ENCODE data around the gene P3H2.
A peak's percentile ranks its signal among the peaks of the same experiment; 100 is the strongest.

Gene P3H2

GRCh38 chr3:189948724-189949045, 172.0 kb downstream of the P3H2 start:
- DNase-seq (ENCODE audit: low spot score) = no peak
- Mint-ChIP-seq H3K4me3 (no peak overlapping the region), H3K9me3 (no peaks in the 10 kb centered on the region), H3K4me1 (ENCODE audit: low read depth) (peaks cover 3% of the 10 kb centered on the region), H3K27me3 (ENCODE audit: low read depth) (peaks cover 8% of the 10 kb centered on the region), H3K36me3 (ENCODE audit: low read depth) (no peaks in the 10 kb centered on the region), H3K27ac (no peak overlapping the region)

- H3K27ac Mint-ChIP-seq = no peak overlapping the region
- DNase-seq (ENCODE audit: low spot score) = no peak
- no peaks in the 10 kb centered on the region for H3K36me3 Mint-ChIP-seq (ENCODE audit: low read depth)
- H3K9me3 Mint-ChIP-seq = no peaks in the 10 kb centered on the region
- H3K27me3 Mint-ChIP-seq (ENCODE audit: low read depth) = peaks cover 7% of the 10 kb centered on the region
- no peak overlapping the region for H3K4me3 Mint-ChIP-seq
- H3K4me1 Mint-ChIP-seq (ENCODE audit: low read depth) = peaks cover 3% of the 10 kb centered on the region
These were observed 172.6 kb downstream of the P3H2 start for GRCh38 chr3:189947948-189948723.

- no peaks in the 10 kb centered on the region for H3K36me3 Mint-ChIP-seq (ENCODE audit: low read depth)
- no peak overlapping the region for H3K27ac Mint-ChIP-seq
- no peak overlapping the region for H3K4me3 Mint-ChIP-seq
- no peak for DNase-seq (ENCODE audit: low spot score)
- peaks cover 3% of the 10 kb centered on the region for H3K4me1 Mint-ChIP-seq (ENCODE audit: low read depth)
- H3K27me3 Mint-ChIP-seq (ENCODE audit: low read depth) = peaks cover 3% of the 10 kb centered on the region
- no peaks in the 10 kb centered on the region for H3K9me3 Mint-ChIP-seq
These were observed 173.6 kb downstream of the P3H2 start for GRCh38 chr3:189947068-189947467.

GRCh38 chr3:189945935-189946709, 174.6 kb downstream of the P3H2 start:
- no peak overlapping the region for H3K4me3 Mint-ChIP-seq
- no peaks in the 10 kb centered on the region for H3K27me3 Mint-ChIP-seq (ENCODE audit: low read depth)
- no peak overlapping the region for H3K27ac Mint-ChIP-seq
- H3K36me3 Mint-ChIP-seq (ENCODE audit: low read depth) = no peaks in the 10 kb centered on the region
- DNase-seq (ENCODE audit: low spot score) = no peak
- H3K4me1 Mint-ChIP-seq (ENCODE audit: low read depth) = peaks cover 3% of the 10 kb centered on the region
- H3K9me3 Mint-ChIP-seq = no peaks in the 10 kb centered on the region

- no peaks in the 10 kb centered on the region for H3K36me3 Mint-ChIP-seq (ENCODE audit: low read depth)
- H3K27me3 Mint-ChIP-seq (ENCODE audit: low read depth) = no peaks in the 10 kb centered on the region
- H3K27ac Mint-ChIP-seq = no peak overlapping the region
- H3K9me3 Mint-ChIP-seq = no peaks in the 10 kb centered on the region
- peaks cover 3% of the 10 kb centered on the region for H3K4me1 Mint-ChIP-seq (ENCODE audit: low read depth)
- no peak overlapping the region for H3K4me3 Mint-ChIP-seq
- no peak for DNase-seq (ENCODE audit: low spot score)
These were observed 176.2 kb downstream of the P3H2 start for GRCh38 chr3:189944285-189945145.

GRCh38 chr3:189942948-189943347, 177.7 kb downstream of the P3H2 start:
- no peak overlapping the region for H3K27ac Mint-ChIP-seq
- no peaks in the 10 kb centered on the region for H3K27me3 Mint-ChIP-seq (ENCODE audit: low read depth)
- no peak overlapping the region for H3K4me3 Mint-ChIP-seq

GRCh38 chr3:189941679-189942078, 179.0 kb downstream of the P3H2 start:
- no peaks in the 10 kb centered on the region for H3K4me1 Mint-ChIP-seq (ENCODE audit: low read depth)
- DNase-seq (ENCODE audit: low spot score) = no peak
- H3K4me3 Mint-ChIP-seq = no peak overlapping the region
- H3K27ac Mint-ChIP-seq = no peak overlapping the region
- H3K27me3 Mint-ChIP-seq (ENCODE audit: low read depth) = no peaks in the 10 kb centered on the region
- no peaks in the 10 kb centered on the region for H3K36me3 Mint-ChIP-seq (ENCODE audit: low read depth)
- no peaks in the 10 kb centered on the region for H3K9me3 Mint-ChIP-seq

More at GRCh38 chr3:189942948-189943347, 177.7 kb downstream of the P3H2 start:
- Mint-ChIP-seq H3K36me3 (ENCODE audit: low read depth) (no peaks in the 10 kb centered on the region), H3K9me3 (no peaks in the 10 kb centered on the region), H3K4me1 (ENCODE audit: low read depth) (no peaks in the 10 kb centered on the region)
- no peak for DNase-seq (ENCODE audit: low spot score)

- Mint-ChIP-seq H3K4me3 (no peak overlapping the region), H3K36me3 (ENCODE audit: low read depth) (no peaks in the 10 kb centered on the region), H3K27me3 (ENCODE audit: low read depth) (no peaks in the 10 kb centered on the region), H3K27ac (no peak overlapping the region), H3K9me3 (no peaks in the 10 kb centered on the region), H3K4me1 (ENCODE audit: low read depth) (no peaks in the 10 kb centered on the region)
- DNase-seq (ENCODE audit: low spot score) = no peak
These were observed 179.6 kb downstream of the P3H2 start for GRCh38 chr3:189941125-189941524.

GRCh38 chr3:189937302-189938127, 183.2 kb downstream of the P3H2 start:
- DNase-seq (ENCODE audit: low spot score) = no peak
- Mint-ChIP-seq H3K9me3 (peaks cover 6% of the 10 kb centered on the region), H3K27ac (no peak overlapping the region), H3K4me3 (no peak overlapping the region), H3K27me3 (ENCODE audit: low read depth) (no peaks in the 10 kb centered on the region), H3K4me1 (ENCODE audit: low read depth) (no peaks in the 10 kb centered on the region), H3K36me3 (ENCODE audit: low read depth) (no peaks in the 10 kb centered on the region)

GRCh38 chr3:189936201-189936945, 184.3 kb downstream of the P3H2 start:
- H3K27me3 Mint-ChIP-seq (ENCODE audit: low read depth) = no peaks in the 10 kb centered on the region
- peaks cover 6% of the 10 kb centered on the region for H3K9me3 Mint-ChIP-seq
- no peak overlapping the region for H3K4me3 Mint-ChIP-seq
- no peak overlapping the region for H3K27ac Mint-ChIP-seq
- no peaks in the 10 kb centered on the region for H3K4me1 Mint-ChIP-seq (ENCODE audit: low read depth)
- no peaks in the 10 kb centered on the region for H3K36me3 Mint-ChIP-seq (ENCODE audit: low read depth)
- DNase-seq (ENCODE audit: low spot score) = no peak

- H3K4me1 Mint-ChIP-seq (ENCODE audit: low read depth) = peaks cover 4% of the 10 kb centered on the region
- no peak overlapping the region for H3K27ac Mint-ChIP-seq
- peak; percentile 37 for DNase-seq (ENCODE audit: low spot score)
- H3K36me3 Mint-ChIP-seq (ENCODE audit: low read depth) = no peaks in the 10 kb centered on the region
- H3K9me3 Mint-ChIP-seq = no peaks in the 10 kb centered on the region
- H3K27me3 Mint-ChIP-seq (ENCODE audit: low read depth) = no peaks in the 10 kb centered on the region
- no peak overlapping the region for H3K4me3 Mint-ChIP-seq
These were observed 192.5 kb downstream of the P3H2 start for GRCh38 chr3:189927975-189928895.

GRCh38 chr3:189921770-189922169, 198.9 kb downstream of the P3H2 start:
- DNase-seq (ENCODE audit: low spot score) = no peak
- Mint-ChIP-seq H3K4me1 (ENCODE audit: low read depth) (no peaks in the 10 kb centered on the region), H3K4me3 (no peak overlapping the region), H3K27ac (no peak overlapping the region), H3K36me3 (ENCODE audit: low read depth) (no peaks in the 10 kb centered on the region), H3K27me3 (ENCODE audit: low read depth) (no peaks in the 10 kb centered on the region), H3K9me3 (peaks cover 4% of the 10 kb centered on the region)
